GM23248 (cell line): ENCODE measurements around the gene TMEM255B.

Experiments
- EZH2 ChIP-seq: fragments of 200-600 bp; sonication (generic); IDR thresholded peaks from 2 replicates; pipeline ENCODE4 v1.6.1; 2018; ENCODE audit warnings: antibody characterized with exemption, mild to moderate bottlenecking; ENCODE audit not compliant: insufficient read depth, poor library complexity, severe bottlenecking
- EZH2phosphoT487 ChIP-seq: fragments of 200-600 bp; sonication (generic); IDR thresholded peaks from 2 replicates; pipeline ENCODE4 v1.6.1; 2018; ENCODE audit warnings: antibody characterized with exemption, moderate library complexity, mild to moderate bottlenecking, low read depth; ENCODE audit not compliant: insufficient read depth

DNA sequence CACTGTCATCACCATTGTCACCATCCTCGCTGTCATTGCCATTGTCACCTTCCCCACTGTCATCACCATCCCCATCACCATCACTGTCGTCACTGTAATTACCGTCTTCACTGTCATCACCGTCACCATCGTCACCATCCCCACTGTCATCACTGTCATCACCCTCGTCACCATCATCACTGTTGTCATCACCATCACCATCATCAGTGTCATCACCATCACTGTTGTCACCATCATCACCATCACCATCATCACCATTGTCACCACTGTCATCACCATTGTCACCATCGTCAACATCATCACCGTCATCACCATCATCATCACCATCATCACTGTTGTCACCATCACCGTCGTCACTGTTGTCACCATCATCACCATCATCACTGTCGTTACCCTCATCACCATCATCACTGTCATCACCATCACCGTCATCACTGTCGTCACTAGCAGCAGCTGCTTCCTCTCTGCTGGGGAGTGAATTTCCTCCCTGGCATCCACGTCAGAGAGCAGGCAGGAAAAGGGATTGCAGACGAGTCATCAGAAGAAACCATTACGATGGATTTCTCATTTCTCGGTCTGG is 27.3 kb downstream of the TMEM255B start:
- TF ChIP-seq EZH2phosphoT487 (peak; percentile 87; the same call in 1 of the 2 replicates), EZH2 (no peak)
